Measurements from ENCODE around the gene IL15RA. TPM values are rescaled to one million over a fixed set of nuclear protein-coding genes. Genes with fewer than 3 reads are reported as not detected.

The IL15RA gene
- total and polyA plus RNA-seq, 10 of the 15 experiments (the other 5 are each of a cell fraction or from before 2014, with no cell fraction given): 2.0 to 14.8 (median 12.1) TPM

- TF ChIP-seq BHLHE40 (IDR thresholded peaks at IDR 0.05; ENCODE audit: borderline replicate concordance in 1 of 2, low read depth in 2 of 2, low read length in 1 of 2) (peak; percentile 45 to 94; a peak in 3 of 4 replicates), NR2F1 (conservative IDR thresholded peaks at IDR 0.05) (peak; percentile 68), ZBTB11 (CRISPR knock-in tag; IDR thresholded peaks at IDR 0.05) (no peak), RELA (IDR thresholded peaks at IDR 0.05; ENCODE audit: borderline replicate concordance, partially characterized antibody) (no peak), IKZF1 (conservative IDR thresholded peaks at IDR 0.05) (peak; percentile 73), ZSCAN29 (IDR thresholded peaks at IDR 0.05) (no peak), SUPT20H (IDR thresholded peaks at IDR 0.05; ENCODE audit: borderline replicate concordance, control insufficient read depth, low read depth, low read length) (no peak), MEF2B (IDR thresholded peaks at IDR 0.05; ENCODE audit: partially characterized antibody, poor library complexity, severe bottlenecking) (peak; percentile 48), GABPA (IDR thresholded peaks at IDR 0.05; ENCODE audit: low read depth) (no peak), IKZF2 (IDR thresholded peaks at IDR 0.05) (peak; percentile 26 to 42; a peak in 2 of 4 replicates), POLR2A (IDR thresholded peaks at IDR 0.05; ENCODE audit: low read depth, low read length) (no peak; the same call in none of the 2 replicates), SREBF1 (IDR thresholded peaks at IDR 0.05; ENCODE audit: low read length) (no peak), ZBED1 (IDR thresholded peaks at IDR 0.05; ENCODE audit: borderline replicate concordance) (no peak), ZNF622 (IDR thresholded peaks at IDR 0.05) (no peak), EZH2 (IDR thresholded peaks at IDR 0.05; ENCODE audit: borderline replicate concordance, control insufficient read depth, low read depth, low read length) (no peak), MXI1 (IDR thresholded peaks at IDR 0.05; ENCODE audit: low read depth, low read length) (peak; percentile 44; the same call in 1 of the 2 replicates)
- TF ChIP-seq, protein P1, sequence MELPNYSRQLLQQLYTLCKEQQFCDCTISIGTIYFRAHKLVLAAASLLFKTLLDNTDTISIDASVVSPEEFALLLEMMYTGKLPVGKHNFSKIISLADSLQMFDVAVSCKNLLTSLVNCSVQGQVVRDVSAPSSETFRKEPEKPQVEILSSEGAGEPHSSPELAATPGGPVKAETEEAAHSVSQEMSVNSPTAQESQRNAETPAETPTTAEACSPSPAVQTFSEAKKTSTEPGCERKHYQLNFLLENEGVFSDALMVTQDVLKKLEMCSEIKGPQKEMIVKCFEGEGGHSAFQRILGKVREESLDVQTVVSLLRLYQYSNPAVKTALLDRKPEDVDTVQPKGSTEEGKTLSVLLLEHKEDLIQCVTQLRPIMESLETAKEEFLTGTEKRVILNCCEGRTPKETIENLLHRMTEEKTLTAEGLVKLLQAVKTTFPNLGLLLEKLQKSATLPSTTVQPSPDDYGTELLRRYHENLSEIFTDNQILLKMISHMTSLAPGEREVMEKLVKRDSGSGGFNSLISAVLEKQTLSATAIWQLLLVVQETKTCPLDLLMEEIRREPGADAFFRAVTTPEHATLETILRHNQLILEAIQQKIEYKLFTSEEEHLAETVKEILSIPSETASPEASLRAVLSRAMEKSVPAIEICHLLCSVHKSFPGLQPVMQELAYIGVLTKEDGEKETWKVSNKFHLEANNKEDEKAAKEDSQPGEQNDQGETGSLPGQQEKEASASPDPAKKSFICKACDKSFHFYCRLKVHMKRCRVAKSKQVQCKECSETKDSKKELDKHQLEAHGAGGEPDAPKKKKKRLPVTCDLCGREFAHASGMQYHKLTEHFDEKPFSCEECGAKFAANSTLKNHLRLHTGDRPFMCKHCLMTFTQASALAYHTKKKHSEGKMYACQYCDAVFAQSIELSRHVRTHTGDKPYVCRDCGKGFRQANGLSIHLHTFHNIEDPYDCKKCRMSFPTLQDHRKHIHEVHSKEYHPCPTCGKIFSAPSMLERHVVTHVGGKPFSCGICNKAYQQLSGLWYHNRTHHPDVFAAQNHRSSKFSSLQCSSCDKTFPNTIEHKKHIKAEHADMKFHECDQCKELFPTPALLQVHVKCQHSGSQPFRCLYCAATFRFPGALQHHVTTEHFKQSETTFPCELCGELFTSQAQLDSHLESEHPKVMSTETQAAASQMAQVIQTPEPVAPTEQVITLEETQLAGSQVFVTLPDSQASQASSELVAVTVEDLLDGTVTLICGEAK (IDR thresholded peaks at IDR 0.05; ENCODE audit: borderline replicate concordance): no peak
- TF ChIP-seq, protein P2, sequence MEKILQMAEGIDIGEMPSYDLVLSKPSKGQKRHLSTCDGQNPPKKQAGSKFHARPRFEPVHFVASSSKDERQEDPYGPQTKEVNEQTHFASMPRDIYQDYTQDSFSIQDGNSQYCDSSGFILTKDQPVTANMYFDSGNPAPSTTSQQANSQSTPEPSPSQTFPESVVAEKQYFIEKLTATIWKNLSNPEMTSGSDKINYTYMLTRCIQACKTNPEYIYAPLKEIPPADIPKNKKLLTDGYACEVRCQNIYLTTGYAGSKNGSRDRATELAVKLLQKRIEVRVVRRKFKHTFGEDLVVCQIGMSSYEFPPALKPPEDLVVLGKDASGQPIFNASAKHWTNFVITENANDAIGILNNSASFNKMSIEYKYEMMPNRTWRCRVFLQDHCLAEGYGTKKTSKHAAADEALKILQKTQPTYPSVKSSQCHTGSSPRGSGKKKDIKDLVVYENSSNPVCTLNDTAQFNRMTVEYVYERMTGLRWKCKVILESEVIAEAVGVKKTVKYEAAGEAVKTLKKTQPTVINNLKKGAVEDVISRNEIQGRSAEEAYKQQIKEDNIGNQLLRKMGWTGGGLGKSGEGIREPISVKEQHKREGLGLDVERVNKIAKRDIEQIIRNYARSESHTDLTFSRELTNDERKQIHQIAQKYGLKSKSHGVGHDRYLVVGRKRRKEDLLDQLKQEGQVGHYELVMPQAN (conservative IDR thresholded peaks at IDR 0.05): 0 out of 2 replicates have a peak, but pooled peaks have one; percentile 39
Observed at GRCh38 chr10:5976512-5977470, 552 bp downstream of the IL15RA start (continued).

Data from GM12878 (cell line).